Retinal pigment epithelial cell (primary cell): Measurements from ENCODE around the gene BORCS6.

Experiments used
- DNase-seq: peaks from one replicate; pipeline ENCODE4 v3.0.0-alpha.2; 2010; ENCODE audit warnings: low read depth
- H3K4me3 ChIP-seq: 2 replicates; pipeline ENCODE4 v1.5.1; 2011; ENCODE audit warnings: mild to moderate bottlenecking, low read length, control low read depth, moderate library complexity
- CTCF ChIP-seq: conservative IDR thresholded peaks from 2 replicates; pipeline ENCODE4 v1.5.1; 2011; ENCODE audit warnings: low read depth, low read length, control low read depth, inconsistent platforms

Gene BORCS6

GRCh38 chr17:8187517-8188262 is 2.3 kb downstream of the BORCS6 start:
- H3K4me3 ChIP-seq: peak overlapping the region; percentile 97
- peak; percentile 95 for DNase-seq
- TF ChIP-seq CTCF: no peak

DNA sequence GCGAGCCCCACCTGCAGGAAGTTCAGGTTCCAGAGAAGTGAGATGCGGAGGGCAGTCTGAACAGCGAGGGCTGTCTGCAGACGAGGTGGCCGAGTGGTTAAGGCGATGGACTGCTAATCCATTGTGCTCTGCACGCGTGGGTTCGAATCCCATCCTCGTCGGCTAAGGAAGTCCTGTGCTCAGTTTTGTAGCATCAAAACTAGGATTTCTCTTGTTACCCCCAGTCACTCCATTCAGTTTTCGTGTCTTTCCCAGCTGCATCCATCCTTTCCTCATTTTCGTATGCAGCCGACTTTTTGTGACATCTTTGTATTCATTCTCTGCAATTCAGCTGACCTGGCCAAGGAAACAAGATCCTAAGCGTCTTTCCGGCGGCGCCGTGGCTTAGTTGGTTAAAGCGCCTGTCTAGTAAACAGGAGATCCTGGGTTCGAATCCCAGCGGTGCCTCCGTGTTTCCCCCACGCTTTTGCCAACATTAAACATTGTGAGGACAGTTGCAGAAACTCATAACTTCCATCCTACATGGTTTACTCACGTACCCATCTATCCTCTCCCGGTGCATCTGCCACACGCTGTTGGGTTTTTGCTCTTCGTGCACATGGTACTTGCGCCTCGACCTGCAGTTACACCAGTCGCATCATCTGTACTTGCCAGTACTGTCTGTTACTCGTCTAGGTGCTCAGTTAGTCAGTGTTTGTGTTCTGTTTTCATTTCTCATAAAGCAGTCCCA is 3.0 kb downstream of the BORCS6 start:
- DNase-seq: peak; percentile 82
- H3K4me3 ChIP-seq: peak overlapping the region; percentile 97
- peak; percentile 53 for TF ChIP-seq CTCF

DNA sequence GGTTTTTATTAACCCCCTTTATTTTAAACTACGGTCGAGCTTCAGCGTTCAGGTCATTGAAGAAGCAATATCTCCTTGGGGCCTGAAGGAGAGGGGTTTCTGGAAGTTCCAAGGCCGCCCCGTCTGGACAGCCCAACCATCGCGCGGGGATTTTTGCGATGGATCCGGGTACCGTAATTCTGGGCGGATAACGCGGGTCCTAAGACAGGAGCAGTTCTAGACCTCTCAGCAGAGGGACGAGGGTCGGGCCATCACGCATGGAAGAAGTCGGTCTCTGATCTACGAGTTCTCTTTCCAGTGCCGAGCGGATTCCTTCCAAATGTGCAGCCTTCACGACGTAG is 3.6 kb downstream of the BORCS6 start:
- no peak for TF ChIP-seq CTCF
- peak overlapping the region; percentile 97 for H3K4me3 ChIP-seq
- no peak for DNase-seq

- peak overlapping the region; percentile 97 for H3K4me3 ChIP-seq
- no peak for TF ChIP-seq CTCF
- no peak for DNase-seq
Observed at GRCh38 chr17:8185582-8186445, 4.2 kb downstream of the BORCS6 start.

- no peak for TF ChIP-seq CTCF
- no peak for DNase-seq
- H3K4me3 ChIP-seq: peak overlapping the region; percentile 75
Observed at GRCh38 chr17:8176998-8177731, 12.8 kb downstream of the BORCS6 start.

DNA sequence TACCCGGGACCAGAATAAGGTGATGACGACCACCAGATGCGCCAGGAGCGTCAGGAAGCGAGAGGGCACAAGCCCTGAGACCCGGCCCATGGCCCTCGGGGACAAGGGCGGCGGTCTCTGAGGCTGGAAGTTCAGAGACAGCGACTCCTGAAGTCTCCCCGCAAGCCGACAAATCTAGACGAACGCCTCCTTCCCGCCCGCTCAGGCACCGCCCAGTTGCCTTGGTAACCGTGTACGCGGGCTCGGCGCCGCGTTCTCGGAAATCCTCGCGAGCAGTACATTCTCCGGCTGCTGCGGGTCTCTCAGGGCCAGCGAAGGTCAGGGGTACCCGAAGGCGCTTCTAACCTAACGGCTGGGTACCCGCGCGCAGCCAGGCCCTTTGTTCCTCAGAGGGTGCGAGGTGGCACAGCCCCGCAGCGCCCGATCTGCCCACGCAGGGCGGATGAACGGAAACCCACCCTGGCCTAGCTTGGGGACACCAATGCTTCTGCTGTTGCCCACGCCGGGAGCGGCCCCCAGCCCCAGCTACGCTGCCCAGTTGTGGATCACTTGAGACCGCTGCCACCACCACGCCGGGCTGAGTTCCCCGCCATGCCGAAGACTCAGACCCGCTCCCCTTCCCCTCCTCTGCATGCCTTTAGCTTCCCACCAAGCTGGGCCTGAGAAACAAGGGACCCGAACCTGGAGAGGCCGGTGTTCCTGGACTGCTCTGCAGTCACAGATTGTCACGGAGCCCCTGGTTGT is 13.6 kb downstream of the BORCS6 start, which contains the start of gene TMEM107:
Gene TMEM107 (minus strand): TSS at position 184 of the 744 bp plus-strand sequence. CDS start 94 bp downstream, at position 90.
- H3K4me3 ChIP-seq: peak within 1 kb of the TSS; percentile 75
- no peak for DNase-seq
- TF ChIP-seq CTCF: no peak
